DMS79 treated with DMSO at 0.1 percent for 48 hours (cell line): ENCODE results near the gene MEGF6.

ENCODE experiments used
- DNase-seq: peaks from one replicate; lab custom pipeline; 2025; lab: John Stamatoyannopoulos, UW

MEGF6 gene

GRCh38 chr1:3555131-3555920, 56.0 kb downstream of the MEGF6 start:
- no peak for DNase-seq

- DNase-seq = no peak
Measured at GRCh38 chr1:3553940-3554223, 57.4 kb downstream of the MEGF6 start.

- no peak for DNase-seq
Measured at GRCh38 chr1:3553166-3553939, 58.0 kb downstream of the MEGF6 start.

DNA sequence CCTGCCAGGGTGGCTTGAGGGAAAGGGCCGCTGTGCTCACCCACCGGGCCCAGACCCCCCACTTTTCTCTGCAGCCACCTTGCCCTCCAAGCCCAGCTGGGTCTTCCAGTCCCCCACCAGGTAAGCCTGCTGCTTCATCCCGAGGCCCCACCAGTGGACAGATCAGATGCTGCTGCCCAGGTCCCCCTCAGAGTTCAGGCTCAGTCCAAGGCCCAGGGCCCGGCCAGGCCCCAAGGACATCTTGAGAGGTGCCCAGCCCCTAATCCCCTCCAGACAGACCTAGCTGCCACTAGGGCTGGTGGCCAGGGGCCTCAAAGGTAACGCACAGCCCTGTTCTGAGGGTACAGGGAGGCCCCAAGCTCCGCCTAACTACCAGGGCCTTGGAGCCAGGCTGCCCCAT, 58.6 kb downstream of the MEGF6 start:
- no peak for DNase-seq

DNA sequence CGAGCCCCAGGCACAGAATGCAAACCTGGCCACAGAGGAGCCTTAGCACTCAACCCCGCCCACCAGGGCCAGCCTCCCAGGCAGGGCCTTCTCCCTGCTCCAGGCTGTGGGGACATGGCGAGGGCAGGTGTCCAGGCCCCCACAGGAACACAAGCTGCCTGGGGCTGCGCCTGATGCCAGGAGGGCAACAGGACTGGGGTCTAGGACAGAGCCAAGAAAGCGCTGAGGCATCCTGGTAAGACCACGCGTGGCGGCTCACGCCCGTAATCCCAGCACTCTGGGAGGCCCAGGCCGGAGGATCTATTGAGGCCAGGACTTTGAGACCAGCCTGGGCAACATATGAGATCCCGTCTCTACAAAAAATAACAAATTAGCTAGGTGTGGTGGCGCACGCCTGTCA, 59.1 kb downstream of the MEGF6 start:
- DNase-seq = no peak

GRCh38 chr1:3551711-3552110, 59.6 kb downstream of the MEGF6 start:
- no peak for DNase-seq

GRCh38 chr1:3551290-3551678, 60.0 kb downstream of the MEGF6 start:
- DNase-seq = no peak

DNA sequence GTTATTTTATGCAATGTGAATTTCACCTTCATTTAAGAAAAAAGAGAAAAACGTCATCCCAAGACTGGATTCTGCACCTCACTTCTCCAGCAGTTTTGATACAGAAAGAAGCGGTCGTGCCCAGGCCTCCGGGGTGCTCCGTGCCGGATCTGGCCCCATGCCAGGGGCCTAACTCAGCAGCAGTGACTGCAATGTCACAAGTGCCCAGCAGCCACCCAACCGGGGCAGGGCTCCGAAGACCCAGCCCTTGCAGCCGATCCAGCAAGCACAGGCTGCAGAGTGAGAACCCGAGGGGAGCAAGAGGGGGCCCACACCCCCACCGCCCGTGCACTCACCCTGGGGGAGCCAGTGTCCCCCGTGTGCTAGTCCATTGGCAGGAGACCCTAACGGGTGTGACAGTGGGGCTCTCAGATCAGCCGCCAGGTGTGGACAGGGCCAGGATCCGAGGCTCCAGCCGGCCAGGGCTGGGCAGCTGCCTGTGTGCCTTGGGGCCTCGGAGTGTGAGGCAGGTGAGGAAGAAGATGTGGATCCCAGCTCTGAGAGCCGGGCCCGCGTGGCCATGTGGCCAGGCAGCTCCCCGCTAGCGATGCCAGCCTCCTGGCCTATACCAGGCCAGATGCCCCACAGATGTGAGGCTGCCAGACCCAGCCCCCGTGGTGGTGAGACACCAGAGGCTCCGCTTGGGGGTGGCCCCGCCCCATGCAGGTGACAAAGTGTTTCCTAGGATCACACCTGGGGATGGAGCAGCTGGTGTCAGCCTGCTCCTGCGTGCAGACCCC, 60.6 kb downstream of the MEGF6 start:
- peak; percentile 70 for DNase-seq

- no peak for DNase-seq
Measured at GRCh38 chr1:3548895-3549294, 62.4 kb downstream of the MEGF6 start.

DNA sequence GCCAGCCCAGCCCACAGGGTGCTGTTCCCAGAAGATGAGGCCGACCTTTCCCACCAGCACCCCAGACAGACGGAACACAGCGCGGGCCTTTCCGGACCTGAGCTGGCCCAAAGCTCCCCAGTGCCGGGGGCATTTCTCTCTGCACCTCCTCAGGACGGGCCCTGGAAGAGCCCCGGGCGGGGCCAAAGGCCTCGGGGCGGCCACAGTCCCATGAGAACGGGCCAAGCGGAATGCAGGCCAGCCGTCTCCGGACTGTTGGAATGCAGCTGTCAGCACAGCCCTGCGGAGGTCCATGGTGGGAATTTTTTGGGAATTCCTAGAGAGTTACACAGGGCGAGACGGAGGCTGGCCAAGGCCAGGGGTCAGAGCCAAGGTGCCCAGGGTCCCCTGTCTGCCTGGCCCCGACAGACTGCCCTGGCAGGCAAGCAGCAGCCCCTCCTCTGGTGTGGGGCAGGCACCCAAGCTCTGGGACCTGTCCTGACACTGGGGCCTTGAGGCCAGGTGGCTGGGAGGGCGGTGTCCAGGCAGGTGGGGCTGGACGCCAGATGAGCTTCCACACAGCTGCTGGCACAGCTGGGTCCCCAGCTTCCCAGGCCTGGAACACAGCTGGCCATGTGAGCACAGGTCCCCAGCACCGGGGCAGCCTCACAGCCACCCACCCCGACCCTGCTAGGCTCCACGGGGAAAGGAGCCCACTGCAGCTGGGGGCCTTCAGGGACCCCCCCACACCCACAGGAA, 63.0 kb downstream of the MEGF6 start:
- DNase-seq = no peak

DNA sequence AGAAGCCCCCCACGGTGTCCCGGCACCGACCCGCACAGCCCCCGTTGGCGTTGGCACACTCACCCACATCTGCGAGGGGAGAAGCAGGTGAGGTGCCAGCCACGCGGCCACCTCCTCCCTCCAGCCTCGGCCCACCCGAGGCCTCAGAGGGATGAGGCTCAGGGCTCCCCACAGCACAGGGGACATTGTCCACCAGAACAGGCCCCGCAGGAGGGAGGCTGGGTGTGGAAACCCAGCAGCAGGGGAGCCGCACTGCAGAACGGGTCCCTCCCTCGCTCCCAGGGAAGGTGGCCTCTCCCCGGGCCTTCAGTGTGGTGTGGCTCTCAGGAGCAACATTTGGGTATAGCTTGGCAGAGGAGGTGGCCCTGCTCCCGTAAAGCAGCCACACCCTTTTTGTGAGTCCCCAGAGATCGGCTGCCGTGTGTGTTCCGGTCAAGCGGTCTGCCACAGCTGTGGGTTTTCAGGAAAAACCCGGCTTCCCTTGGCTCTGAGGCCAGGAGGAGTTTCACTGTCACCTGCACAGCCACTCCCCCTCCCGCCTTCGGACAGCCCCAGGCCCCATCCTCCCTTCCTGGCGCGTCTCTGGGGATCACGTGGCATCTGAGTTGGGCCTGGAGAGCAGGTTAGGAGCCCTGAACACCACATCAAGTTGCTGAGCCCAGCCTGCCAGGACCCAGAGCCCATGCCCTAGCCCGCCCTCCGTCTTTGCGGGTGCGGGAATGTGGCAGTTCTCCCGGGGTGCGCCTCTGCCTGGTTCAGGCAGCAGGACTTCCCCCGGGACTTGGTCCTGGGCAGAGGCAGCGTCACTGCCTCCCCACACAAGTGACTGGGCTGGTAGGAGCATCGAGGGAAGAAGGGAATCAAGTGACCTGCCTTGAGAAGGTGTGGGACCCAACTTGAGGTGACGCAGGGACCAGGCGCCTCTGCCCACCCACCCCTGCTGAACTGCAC, 64.0 kb downstream of the MEGF6 start:
- DNase-seq = peak; percentile 34

DNA sequence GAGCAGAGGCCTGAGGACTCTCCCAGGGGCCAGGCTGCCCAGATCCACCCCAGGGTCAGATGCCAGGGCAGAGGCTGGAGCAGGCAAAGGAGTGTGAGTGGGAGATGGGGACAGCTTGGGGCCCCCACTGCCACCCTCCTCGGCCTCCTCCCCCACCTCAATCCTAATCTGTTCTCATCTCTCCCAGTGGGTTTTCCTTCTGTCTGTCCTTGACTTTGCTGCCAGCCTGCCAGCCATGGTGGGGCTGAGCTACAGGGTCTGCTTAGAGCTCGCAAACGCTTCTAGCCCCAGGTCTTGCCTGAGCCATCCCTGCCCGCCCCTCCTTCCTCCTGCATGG, 65.3 kb downstream of the MEGF6 start:
- no peak for DNase-seq

GRCh38 chr1:3545363-3546047, 65.8 kb downstream of the MEGF6 start:
- no peak for DNase-seq

DNA sequence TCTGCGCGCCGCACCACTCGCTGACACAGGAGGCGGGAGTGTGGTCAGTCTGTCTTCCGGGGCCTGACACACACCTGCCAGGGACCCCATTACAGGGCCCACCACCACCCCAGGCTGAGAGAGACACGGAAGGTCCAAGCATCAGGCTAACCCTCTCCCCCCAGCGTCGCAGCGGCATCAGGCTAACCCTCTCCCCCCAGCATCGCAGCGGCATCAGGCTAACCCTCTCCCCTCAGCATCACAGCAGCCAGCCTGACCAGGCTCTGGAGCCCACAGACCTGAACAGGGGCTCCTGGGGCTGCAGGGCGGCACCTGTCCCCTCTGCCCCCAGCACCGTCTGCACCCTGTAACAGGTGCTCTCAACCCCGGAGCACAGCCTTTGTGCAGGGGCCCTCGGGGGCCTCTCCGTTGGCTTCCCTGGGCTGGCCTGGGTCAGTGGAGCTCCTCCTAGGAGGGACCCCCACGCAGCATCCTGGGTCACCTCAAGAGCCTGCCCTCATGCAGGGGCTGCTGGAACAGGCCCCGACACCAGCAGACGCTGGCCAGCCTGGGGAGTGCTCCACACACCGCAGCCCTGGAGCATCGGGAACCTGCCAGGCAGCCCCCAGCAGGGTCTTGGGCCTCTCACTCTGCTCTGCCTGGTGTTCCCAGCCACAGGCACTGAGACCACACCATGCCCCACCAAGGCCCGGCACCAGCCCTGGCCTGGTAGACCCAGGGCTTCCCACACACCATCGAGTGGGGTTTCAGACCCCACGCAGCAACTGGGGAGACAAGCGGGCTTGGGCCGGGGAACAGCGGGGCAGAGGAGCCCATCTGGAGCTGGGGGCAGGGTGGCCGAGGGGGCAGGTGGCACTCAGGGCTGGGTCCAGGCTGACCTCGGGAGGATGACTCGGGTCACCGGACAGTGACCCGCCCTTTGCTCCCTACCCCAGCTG, 67.0 kb downstream of the MEGF6 start:
- no peak for DNase-seq

DNA sequence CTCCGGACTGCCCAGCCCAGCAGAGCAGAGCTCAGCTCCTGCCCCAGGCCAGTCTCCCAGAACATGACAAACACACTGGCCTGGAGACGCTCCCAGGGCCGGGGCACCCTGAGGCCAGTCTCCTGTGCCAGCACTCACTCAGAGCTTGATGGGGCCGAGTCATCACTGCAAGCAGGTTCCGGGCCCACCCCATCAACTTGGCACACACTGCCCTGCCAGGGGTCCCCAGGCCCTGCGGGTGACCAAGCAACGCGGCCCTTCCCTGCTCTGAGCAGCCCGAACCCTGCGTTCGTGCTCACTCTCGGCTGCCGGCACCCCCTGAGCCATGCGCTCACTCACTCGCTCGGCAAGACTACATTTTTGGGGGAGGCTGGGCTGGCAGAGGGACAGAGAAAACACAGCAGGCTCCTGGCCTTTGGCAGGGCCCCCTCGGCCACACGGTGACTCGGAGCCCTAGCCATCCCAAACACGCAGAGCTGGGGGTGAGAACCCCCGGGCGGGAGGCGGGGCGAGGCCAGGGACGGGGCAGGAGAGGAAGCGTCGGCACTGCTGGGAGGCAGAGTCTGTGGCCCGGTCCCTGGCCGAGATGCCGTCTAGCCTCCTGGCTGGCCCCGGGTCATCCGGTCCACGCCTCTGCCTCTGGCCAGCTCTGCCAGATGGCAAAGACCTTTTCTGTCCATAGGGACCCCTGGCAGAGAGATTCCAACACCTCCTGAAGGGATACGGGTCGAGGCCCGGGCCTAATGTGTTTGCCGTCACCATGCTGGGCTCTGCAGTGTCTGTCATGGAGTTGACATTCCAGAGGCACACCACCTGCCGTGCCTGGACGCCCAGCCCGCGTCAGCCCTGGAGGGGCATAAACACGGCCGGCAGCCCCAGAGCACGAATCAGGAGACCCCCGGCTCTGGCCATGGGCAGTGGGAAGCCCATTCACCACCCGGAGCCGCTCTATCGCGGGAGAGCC, 68.0 kb downstream of the MEGF6 start:
- no peak for DNase-seq

- DNase-seq = no peak
Measured at GRCh38 chr1:3542676-3543075, 68.6 kb downstream of the MEGF6 start.

DNA sequence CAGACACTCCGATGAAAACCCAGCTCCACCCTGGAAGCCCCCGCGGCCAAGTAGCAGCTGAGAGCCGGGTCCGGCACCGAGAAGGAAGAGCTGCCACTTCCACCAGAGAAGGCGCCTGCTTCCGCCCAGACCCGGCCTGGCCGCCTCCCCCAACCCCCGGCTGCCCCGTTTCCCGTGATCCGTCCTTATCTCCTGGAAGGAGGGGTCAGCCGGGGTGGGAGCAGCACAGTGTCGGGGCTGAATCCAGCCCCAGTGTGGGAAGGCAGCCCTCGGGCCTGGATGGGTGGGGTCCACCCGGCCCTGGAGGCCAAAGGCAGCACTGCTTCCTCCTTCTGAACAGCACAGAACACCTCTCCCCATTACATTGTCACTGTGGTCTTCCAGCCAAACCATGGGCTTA, 69.4 kb downstream of the MEGF6 start:
- no peak for DNase-seq

DNA sequence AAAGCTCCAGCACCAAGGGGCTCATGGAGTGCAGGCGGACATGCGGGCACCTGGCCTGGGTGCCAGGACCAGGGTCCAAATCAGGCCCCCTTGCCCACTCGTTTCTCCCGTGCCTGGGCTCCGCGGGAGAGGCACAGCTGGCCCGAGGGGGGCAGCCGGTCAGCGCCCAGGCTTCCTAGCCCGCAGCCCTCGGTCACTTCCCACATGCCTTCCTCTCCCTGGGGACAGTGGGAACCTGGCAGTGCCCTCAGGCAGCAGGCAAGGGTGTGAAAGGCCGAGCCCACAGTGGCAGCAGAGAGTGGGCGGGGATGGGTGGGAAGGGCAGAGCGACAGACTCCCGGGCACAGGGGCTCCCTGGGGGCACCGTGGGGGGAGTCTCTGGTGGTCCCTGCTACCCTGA, 69.8 kb downstream of the MEGF6 start:
- no peak for DNase-seq
